Left lung (tissue), 10 donors: Measurements from ENCODE around the gene ZNF761. TPM values are rescaled to one million over a fixed set of nuclear protein-coding genes. Genes with fewer than 3 reads are reported as not detected.
"Not testable (repeated sequence)": the region's sequence is repeated elsewhere in the genome, so short reads cannot be mapped to it uniquely, and the experiment has no call there.

ENCODE experiments used
- ATAC-seq: fragments of 200-7000 bp; cut with Tn5 transposase; one replicate; pipeline ENCODE4 v1.9.1; 2020; ENCODE audit warnings: moderate library complexity
- DNase-seq, 4 donors: peaks; one replicate each; pipeline ENCODE4 v3.0.0-alpha.2; 2013 to 2020
- H3K27ac ChIP-seq, 2 donors: fragments of 200-600 bp; sonication (generic) in 1 of 2; one replicate each; pipeline versions ENCODE4 v1.5.0 to v1.8.0; 2020 to 2021
- H3K27me3 ChIP-seq, 2 donors: fragments of 200-600 bp; sonication (generic) in 1 of 2; one replicate each; pipeline versions ENCODE4 v1.5.0 to v1.8.0; 2020 to 2021
- H3K36me3 ChIP-seq, 2 donors: fragments of 200-600 bp; sonication (generic) in 1 of 2; one replicate each; pipeline versions ENCODE4 v1.5.0 to v1.8.0; 2020 to 2021
- H3K4me1 ChIP-seq, 2 donors: fragments of 200-600 bp; one replicate each; pipeline ENCODE4 v1.8.0; 2021
- H3K4me3 ChIP-seq, 2 donors: fragments of 200-600 bp; sonication (generic) in 1 of 2; one replicate each; pipeline versions ENCODE4 v1.5.0 to v1.8.0; 2020 to 2021; ENCODE audit warnings: mild to moderate bottlenecking in 1 of 2
- H3K9me3 ChIP-seq, 2 donors: fragments of 200-600 bp; sonication (generic) in 1 of 2; one replicate each; pipeline versions ENCODE4 v1.5.0 to v1.8.0; 2020 to 2021
- CTCF ChIP-seq, 2 donors: fragments of 200-600 bp; sonication (generic) in 1 of 2; IDR thresholded peaks; one replicate each; pipeline versions ENCODE4 v1.5.0 to v1.8.0; 2021; ENCODE audit warnings: antibody characterized with exemption in 2 of 2
- intact Hi-C, 2 donors: fragments of 100-400 bp; cut with DNase I; formaldehyde crosslinking; loops; one replicate each; pipeline versions ENCODE4 v1.11.2 to v1.14.2; 2022
- polyA plus RNA-seq, 6 donors: library from polyadenylated mRNA; unstranded; fragments of 120-200 nt; gene quantifications; one replicate each; pipeline ENCODE4 v1.2.1, GENCODE V29; 2013; ENCODE audit not compliant: insufficient read length in 6 of 6
- total RNA-seq, 2 donors: library from RNA; stranded (reverse); fragmentation: NEBNext Ultra II Directional; extraction: Animal tissue kit (Norgen Biotek cat#: 25700); gene quantifications; one replicate each; pipeline ENCODE4 v1.2.1, GENCODE V29; 2021
- donor health status: DM: no; HTN: yes; CAD: no.
- donor health status: DM: no; HTN: no; CAD: no.

The ZNF761 gene
- total and polyA plus RNA-seq, 8 donors, result 9.1 to 24.2 (median 21.4) TPM

DNA sequence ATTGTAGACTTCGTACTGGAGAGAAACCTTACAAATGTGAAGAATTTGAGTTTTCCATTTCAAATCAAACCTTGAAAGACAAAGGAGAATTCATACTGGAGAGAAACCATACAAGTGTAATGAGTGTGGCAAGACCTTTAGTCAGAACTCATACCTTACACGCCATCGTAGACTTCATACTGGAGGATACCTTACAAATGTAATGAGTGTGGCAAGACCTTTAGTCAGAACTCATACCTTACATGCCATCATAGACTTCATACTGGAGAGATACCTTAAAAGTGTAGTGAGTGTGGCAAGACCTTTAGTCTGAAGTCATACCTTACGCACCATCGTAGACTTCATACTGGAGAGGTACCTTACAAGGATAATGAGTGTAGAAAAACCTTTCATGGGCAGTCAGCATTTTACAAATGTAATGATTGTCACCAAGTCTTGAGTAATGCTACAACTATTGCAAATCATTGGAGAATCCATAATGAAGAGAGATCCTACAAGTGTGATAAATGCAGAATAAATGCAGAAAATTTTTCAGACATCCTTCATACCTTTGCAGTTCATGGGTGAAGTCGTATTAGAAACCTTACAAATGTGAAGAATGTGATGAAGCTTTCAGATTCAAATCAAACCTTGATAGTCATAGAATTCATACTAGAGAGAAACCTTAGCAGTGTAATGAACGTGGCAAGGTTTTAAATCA is 22.1 kb upstream of the ZNF761 start:
- Histone ChIP-seq H3K36me3 (peaks cover 0 to 52% of the 10 kb centered on the region in 2 donors), H3K9me3 (peaks cover 6 to 87% of the 10 kb centered on the region in 2 donors), H3K4me1 (no peaks in the 10 kb centered on the region), H3K27me3 (no peaks in the 10 kb centered on the region), H3K4me3 (no peak overlapping the region), H3K27ac (no peak overlapping the region)
- intact Hi-C loops, result no loop called here
- TF ChIP-seq CTCF (IDR thresholded peaks at IDR 0.05), result no peak
- ATAC-seq, result no peak
- DNase-seq, result no peak

GRCh38 chr19:53420520-53421315 is 11.1 kb upstream of the ZNF761 start:
- peaks cover 0 to 28% of the 10 kb centered on the region in 2 donors for H3K9me3 ChIP-seq
- not testable (repeated sequence) for ATAC-seq, H3K27ac ChIP-seq, H3K4me3 ChIP-seq, DNase-seq, H3K27me3 ChIP-seq, H3K4me1 ChIP-seq, H3K36me3 ChIP-seq
- intact Hi-C loops, result loop anchor here in 1 of 2 donors (10.0 kb wide), 1 partner anchor 94 kb away; no protein-coding TSS in a partner anchor

GRCh38 chr19:53422551-53422950 is 9.2 kb upstream of the ZNF761 start:
- ATAC-seq (no peak), DNase-seq (no peak)
- no peak overlapping the region for H3K27ac ChIP-seq
- H3K9me3 ChIP-seq, result peaks cover 0 to 18% of the 10 kb centered on the region in 2 donors
- intact Hi-C loops, result loop anchor here in 1 of 2 donors (10.0 kb wide), 1 partner anchor 92 kb away; no protein-coding TSS in a partner anchor
- no peak overlapping the region for H3K4me3 ChIP-seq
- H3K4me1 ChIP-seq, result peaks cover 0 to 7% of the 10 kb centered on the region in 2 donors
- no peaks in the 10 kb centered on the region for H3K27me3 ChIP-seq
- no peak for TF ChIP-seq CTCF (IDR thresholded peaks at IDR 0.05)
- H3K36me3 ChIP-seq, result no peaks in the 10 kb centered on the region

- not testable (repeated sequence) for H3K27ac ChIP-seq, H3K4me3 ChIP-seq, H3K27me3 ChIP-seq, H3K36me3 ChIP-seq, H3K4me1 ChIP-seq
- peaks cover 0 to 13% of the 10 kb centered on the region in 2 donors for H3K9me3 ChIP-seq
- intact Hi-C loops, result loop anchor here in 1 of 2 donors (10.0 kb wide), 1 partner anchor 92 kb away; no protein-coding TSS in a partner anchor
- DNase-seq (peak in 1 of 4 donors; percentile 3), ATAC-seq (peak; percentile 17)
Measured at GRCh38 chr19:53423074-53423473, 8.7 kb upstream of the ZNF761 start.

- DNase-seq, result peak in 1 of 4 donors; percentile 17
- not testable (repeated sequence) for H3K36me3 ChIP-seq
- intact Hi-C loops, result loop anchor here in 1 of 2 donors (10.0 kb wide), 1 partner anchor 91 kb away; no protein-coding TSS in a partner anchor
Measured at GRCh38 chr19:53423680-53424079, 8.1 kb upstream of the ZNF761 start.

GRCh38 chr19:53424968-53425597 is 6.7 kb upstream of the ZNF761 start:
- ATAC-seq (peak; percentile 99), DNase-seq (peak; percentile 65 to 85 (median 75))
- Histone ChIP-seq H3K9me3 (no peaks in the 10 kb centered on the region), H3K27me3 (no peaks in the 10 kb centered on the region), H3K4me1 (peaks cover 0 to 7% of the 10 kb centered on the region in 2 donors), H3K36me3 (no peaks in the 10 kb centered on the region), H3K4me3 (no peak overlapping the region), H3K27ac (no peak overlapping the region)
- intact Hi-C loops, result loop anchor here in 1 of 2 donors (10.0 kb wide), 1 partner anchor 90 kb away; no protein-coding TSS in a partner anchor
- peak; percentile 79 to 82 for TF ChIP-seq CTCF (IDR thresholded peaks at IDR 0.05)

More at GRCh38 chr19:53423680-53424079, 8.1 kb upstream of the ZNF761 start:
- H3K27me3 ChIP-seq, H3K4me3 ChIP-seq, H3K27ac ChIP-seq, H3K4me1 ChIP-seq, H3K9me3 ChIP-seq: not testable (repeated sequence)
- peak; percentile 53 for ATAC-seq
